Activated CD4-positive, alpha-beta T cell treated with anti-CD3 and anti-CD28 coated beads for 4 hours (primary cell): Measurements from ENCODE around the gene SLAIN2.
"Not testable (repeated sequence)": the region's sequence is repeated elsewhere in the genome, so short reads cannot be mapped to it uniquely, and the experiment has no call there.

Source experiments
- DNase-seq, 2 donors: peaks; one replicate each; pipeline ENCODE4 v3.0.0-alpha.2; 2020

The SLAIN2 gene

GRCh38 chr4:48370260-48371134, 29.2 kb downstream of the SLAIN2 start:
- no peak for DNase-seq

DNA sequence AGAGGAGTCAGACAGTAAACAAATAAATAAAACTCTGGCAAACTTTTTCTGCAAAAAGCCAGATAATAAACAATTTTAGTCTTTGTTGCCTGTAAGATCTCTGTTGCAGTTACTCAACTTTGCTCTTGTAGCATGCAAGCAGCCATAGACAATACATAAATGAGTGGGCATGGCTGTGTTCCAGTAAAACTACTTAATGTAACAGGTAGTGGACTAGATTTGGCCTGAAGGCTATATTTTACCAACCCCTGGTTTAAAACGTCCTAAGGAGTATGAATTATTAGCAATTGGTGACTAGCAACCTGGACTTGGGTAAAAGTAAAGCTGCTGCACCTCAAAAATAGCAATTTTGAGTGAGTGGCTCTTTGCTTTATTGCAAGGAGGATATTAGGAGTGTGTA, 30.9 kb downstream of the SLAIN2 start:
- no peak for DNase-seq

DNA sequence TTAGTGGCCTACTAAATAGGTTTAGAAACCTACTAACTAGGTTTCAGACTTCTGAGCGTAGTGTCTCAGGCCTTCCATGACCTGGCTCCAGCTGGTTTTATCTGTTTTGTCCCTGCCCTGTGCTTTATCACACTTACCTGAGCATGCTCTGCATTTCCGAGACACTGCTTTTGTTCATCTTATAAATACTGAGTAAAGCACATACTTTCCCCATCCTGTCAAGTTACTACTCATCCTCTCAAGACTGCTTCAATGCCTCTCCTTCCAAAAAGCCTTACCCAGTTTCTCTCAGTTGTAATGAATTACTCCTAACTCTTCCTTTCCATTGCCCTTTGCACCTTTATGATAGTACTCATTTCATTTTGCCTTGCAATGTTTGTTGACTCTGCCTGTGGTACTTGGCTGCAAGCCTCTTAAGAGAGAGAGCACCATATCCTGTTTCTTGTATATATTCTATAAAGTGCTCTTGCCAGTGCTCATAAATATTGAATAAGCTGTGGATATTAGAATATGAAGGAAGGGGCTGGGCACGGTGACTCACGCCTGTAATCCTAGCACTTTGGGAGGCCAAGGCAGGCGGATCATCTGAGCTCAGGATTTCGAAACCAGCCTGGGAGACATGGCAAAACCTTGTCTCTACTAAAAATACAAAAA, 34.4 kb downstream of the SLAIN2 start:
- no peak for DNase-seq

DNA sequence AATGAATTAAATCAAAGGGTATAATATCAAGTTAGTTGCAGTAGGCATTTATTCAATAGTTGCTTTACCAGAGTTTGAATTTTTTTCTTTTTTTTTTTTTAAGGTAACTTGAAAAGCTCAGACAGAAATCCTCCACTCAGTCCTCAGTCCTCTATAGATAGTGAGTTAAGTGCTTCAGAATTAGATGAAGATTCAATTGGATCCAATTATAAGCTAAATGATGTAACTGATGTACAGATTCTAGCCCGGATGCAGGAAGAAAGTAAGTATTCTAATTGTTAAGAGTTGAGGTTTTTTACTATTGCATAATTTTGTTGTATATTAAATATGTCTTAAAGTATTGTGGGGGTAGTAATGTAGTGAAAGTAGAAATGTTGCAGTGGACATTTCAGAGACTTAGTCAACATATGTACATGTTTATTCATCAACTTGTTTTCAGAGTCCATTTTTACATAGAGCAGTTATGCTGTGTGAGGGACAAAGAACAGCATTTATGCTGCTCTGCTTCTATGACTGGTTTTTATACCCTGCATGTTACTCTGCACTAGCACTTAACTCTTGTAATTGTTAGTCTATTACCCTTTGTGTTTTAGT, 38.4 kb downstream of the SLAIN2 start:
- DNase-seq: no peak

GRCh38 chr4:48380583-48381167, 39.3 kb downstream of the SLAIN2 start:
- no peak for DNase-seq

DNA sequence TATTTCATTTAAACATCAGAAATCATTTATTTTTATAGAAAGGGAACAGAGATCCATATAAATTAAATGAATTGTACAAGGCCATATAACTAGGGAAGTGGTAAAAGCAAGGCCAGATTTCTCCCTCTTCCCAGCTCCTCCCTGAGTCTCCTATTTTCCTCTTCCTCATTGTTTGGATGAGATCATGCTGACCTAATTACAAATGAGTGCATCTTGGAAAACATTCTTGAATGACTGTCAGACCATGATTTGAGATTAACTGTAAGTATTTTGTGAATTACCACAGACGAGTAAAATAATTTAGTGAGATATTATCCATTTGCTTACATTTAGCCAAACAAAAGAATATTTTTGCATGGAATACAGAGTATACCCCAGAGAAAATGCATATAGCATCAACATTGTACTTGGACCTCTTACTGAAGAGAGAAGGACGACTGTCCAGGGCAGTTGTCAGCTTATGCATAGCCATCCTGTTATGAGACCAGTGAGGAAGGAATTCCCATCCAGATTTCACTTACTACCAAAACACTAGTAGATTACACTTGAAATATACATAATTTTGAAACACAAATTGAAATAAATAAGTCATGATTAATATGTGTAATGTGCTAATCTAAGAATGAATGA, 47.3 kb downstream of the SLAIN2 start:
- DNase-seq: no peak

DNA sequence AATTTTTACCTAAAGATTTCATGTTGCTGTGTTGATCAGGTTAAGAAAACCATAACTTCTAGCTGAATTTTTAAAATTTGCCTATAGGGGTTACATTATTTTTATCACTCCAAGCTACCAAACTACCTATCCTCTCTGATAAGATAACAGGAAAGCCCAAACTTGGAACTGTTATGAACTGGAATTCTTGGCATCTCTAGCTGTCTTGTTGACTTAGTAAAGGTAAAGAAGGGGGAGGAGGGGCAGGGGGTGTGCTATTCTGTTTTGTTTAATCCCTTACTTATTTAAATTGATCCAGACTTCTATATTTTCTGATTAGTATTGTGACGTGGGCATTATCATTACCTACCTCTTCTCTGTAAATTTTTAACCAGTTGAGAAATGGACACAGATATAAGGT, 54.7 kb downstream of the SLAIN2 start:
- no peak for DNase-seq

DNA sequence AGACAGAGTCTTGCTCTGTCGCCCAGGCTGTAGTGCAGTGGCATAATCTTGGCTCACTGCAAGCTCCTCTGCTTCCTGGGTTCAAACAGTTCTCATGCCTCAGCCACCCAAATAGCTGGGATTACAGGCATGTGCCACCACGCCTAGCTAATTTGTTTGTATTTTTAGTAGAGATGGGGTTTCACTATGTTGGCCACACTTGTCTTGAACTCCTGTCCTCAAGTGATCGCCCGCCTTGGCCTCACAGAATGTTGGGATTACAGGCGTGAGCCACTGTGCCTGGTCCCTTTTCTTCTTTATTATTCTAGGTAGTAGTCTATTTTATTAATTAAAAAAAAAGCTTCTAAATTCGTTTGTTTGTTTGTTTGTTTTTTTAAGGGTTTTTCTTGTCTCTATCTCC, 59.1 kb downstream of the SLAIN2 start:
- DNase-seq: no peak

DNA sequence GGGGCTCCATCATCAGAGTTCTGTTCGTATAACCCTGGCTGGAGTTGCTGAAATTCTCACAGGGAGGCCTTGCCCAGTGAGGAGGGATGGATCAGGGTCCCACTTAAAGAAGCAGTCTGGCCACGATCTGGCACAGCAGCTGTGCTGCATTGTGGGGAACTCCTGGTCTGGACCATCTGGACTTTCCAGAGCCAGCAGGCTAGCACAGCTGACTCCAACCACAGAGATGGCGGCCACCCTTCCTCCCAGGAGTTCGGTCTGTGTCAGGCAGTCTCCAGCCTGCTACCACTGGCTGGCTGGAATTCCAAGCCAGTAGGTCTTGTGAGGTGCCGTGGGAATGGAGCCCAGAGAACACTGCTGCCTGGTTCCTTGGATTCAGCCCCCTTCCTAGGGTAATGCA, 62.0 kb downstream of the SLAIN2 start:
- DNase-seq: no peak

GRCh38 chr4:48403779-48404178, 62.5 kb downstream of the SLAIN2 start:
- no peak for DNase-seq

- no peak for DNase-seq
These were observed 64.6 kb downstream of the SLAIN2 start for GRCh38 chr4:48405924-48406323.

GRCh38 chr4:48409203-48409602, 67.9 kb downstream of the SLAIN2 start:
- DNase-seq: no peak

- DNase-seq: no peak
These were observed 69.5 kb downstream of the SLAIN2 start for GRCh38 chr4:48410812-48411211.

DNA sequence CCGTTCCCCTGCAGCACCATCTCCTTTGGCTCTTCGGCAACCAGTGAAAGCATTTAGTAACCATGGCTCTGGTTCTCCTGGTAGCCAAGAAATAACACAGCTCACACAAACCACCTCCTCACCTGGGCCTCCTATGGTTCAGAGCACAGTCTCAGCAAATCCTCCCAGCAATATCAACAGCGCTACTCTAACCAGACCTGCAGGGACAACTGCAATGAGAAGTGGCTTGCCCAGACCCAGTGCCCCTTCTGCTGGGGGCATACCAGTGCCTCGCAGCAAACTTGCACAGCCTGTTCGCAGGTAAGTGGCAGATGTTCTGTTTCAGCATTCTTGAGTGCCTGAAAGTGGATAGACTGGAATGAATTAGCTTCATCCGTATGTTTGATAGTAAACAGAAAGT, 78.8 kb downstream of the SLAIN2 start:
- no peak for DNase-seq

GRCh38 chr4:48421101-48421500, 79.8 kb downstream of the SLAIN2 start:
- DNase-seq: no peak

- DNase-seq: no peak
These were observed 87.6 kb downstream of the SLAIN2 start for GRCh38 chr4:48428926-48429325.

DNA sequence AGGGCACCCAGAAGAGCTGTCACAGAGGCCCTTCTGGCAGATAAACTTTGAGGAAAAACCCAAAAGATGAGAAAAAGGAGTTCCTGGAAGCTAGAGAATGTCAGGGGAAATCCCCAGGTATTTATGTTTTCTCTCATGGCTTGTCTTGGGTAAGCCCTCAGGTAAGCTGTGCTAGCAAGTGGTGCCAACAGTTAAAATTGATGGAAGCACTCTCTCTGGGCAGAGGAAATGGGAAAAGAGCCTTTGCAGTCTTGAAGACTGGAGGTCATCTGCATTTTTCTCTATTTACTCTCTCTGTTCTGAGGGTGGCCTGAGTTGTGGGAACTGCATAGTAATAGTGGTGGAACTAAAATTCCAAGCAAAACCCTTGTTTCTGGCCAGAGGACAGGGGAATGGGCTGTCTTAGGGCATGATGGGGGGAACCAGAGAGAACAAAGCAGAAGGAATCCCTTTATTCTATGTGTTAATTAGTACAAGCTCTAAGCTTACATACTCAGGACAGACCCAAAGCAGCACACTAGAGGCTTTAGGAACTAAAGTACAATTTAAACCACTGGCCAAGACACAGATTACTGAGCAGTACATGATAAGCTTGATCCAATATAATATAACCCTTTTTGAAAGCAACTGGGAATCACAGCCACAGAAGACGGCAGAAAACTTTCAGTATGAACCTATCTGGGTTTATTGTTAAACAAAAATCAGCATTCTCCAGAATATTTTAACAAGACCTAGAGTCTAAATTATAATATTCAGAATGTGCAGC, 88.6 kb downstream of the SLAIN2 start:
- no peak for DNase-seq

GRCh38 chr4:48431401-48431800, 90.1 kb downstream of the SLAIN2 start:
- no peak for DNase-seq

DNA sequence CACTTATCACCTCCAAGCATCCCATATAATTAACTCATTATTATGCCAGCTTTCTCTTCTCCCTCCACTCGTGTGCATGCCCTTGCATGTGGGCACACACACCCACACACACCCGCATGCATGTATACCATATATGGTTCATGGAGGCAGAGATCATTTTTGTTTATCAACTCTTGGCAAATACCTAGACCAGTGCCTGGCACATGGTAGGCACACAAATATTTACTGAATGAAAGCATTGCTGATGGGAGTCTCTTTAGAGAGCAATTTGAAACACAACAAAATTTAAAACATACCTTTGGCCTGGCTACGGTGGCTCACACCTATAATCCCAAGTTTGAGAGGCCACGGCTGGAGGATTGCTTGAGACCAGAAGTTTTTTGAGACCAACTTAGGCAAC, 90.7 kb downstream of the SLAIN2 start:
- no peak for DNase-seq

GRCh38 chr4:48436318-48436717, 95.0 kb downstream of the SLAIN2 start:
- DNase-seq: no peak

- no peak for DNase-seq
These were observed 98.7 kb downstream of the SLAIN2 start for GRCh38 chr4:48439988-48440387.

DNA sequence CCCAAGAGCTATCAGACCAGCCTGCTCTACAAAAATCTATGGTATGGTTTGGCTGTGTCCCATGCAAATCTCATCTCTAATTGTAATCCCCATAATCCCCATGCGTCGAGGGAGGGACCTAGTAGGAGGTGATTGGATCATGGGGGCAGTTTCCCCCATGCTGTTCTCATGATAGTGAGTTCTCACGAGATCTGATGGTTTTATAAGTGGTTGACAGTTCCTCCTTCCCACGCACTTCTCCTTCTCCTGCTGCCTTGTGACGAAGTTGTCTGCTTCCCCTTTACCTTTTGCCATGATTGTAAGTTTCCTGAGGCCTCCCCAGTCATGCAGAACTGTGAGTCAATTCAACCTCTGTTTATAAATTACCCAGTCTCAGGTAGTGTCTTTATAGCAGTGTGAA, 99.6 kb downstream of the SLAIN2 start:
- DNase-seq: not testable (repeated sequence)
